ENCODE measurements around the gene TMEM245. TPM values are rescaled to one million over a fixed set of nuclear protein-coding genes. Genes with fewer than 3 reads are reported as not detected.

The TMEM245 gene
- polyA plus RNA-seq, 3 donors, result 6.9 to 11.3 (median 9.7) TPM

DNA sequence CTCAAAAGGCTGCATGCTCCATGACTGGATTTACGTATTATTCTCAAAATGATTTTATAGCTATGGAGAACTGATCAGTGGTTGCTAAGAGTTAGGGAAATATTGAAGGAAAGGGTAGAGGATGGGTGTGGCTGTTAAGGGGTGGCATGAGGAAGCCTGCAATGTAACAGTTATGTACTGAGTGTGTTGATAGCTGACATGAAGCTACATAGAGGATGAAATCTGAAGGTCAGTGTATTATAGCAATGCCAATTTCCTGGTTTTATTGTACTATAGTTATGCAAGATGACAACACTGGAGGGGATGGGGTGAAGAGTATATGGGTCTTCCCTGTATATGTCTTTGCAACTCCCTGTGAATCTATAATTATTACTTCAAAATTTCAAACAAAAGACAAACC, 51.0 kb downstream of the TMEM245 start:
- DNase-seq, result no peak
- no peak overlapping the region for H3K4me3 ChIP-seq (replicated peaks in 1 of 3; ENCODE audit: low read depth in 2 of 3, low read length in 3 of 3)
- no peak overlapping the region for H2AFZ ChIP-seq (ENCODE audit: insufficient read depth, low read depth, low read length, poor library complexity, severe bottlenecking)
- no peaks in the 10 kb centered on the region for H3K4me1 ChIP-seq (ENCODE audit: control insufficient read depth in 1 of 2, insufficient read depth in 2 of 2, low read length in 2 of 2)
- intact Hi-C loops (cut with micrococcal nuclease), result no loop called here
- Mint-ChIP-seq H3K27me3 (ENCODE audit: low read depth in 3 of 3) (no peaks in the 10 kb centered on the region), H3K36me3 (peaks cover 40 to 41% of the 10 kb centered on the region in 2 donors), H3K9me3 (no peaks in the 10 kb centered on the region), H3K27ac (no peak overlapping the region), H3K4me1 (no peaks in the 10 kb centered on the region), H3K4me3 (no peak overlapping the region)
- H3K36me3 ChIP-seq (replicated peaks in 1 of 2; ENCODE audit: control insufficient read depth in 1 of 2, insufficient read depth in 2 of 2, low read length in 2 of 2), result peaks cover 66 to 94% of the 10 kb centered on the region in 2 donors
- no peaks in the 10 kb centered on the region for H3K27me3 ChIP-seq (ENCODE audit: control insufficient read depth in 2 of 2, insufficient read depth in 2 of 2, low read length in 2 of 2)
- H4K20me1 ChIP-seq (ENCODE audit: insufficient read depth, low read length), result no peaks in the 10 kb centered on the region
- H3K27ac ChIP-seq (ENCODE audit: low read depth in 1 of 2, low read length in 2 of 2), result no peak overlapping the region
- 88% methylated on average over 1 of the region's 1 CpG for WGBS (ENCODE audit: insufficient coverage)
- H3K4me2 ChIP-seq (replicated peaks; ENCODE audit: extremely low read depth, low read length, poor library complexity, severe bottlenecking), result no peak overlapping the region
- no peaks in the 10 kb centered on the region for H3K9me3 ChIP-seq (replicated peaks in 1 of 2; ENCODE audit: control insufficient read depth in 1 of 2, insufficient read depth in 1 of 2, low read length in 2 of 2)
- TF ChIP-seq, protein P1, sequence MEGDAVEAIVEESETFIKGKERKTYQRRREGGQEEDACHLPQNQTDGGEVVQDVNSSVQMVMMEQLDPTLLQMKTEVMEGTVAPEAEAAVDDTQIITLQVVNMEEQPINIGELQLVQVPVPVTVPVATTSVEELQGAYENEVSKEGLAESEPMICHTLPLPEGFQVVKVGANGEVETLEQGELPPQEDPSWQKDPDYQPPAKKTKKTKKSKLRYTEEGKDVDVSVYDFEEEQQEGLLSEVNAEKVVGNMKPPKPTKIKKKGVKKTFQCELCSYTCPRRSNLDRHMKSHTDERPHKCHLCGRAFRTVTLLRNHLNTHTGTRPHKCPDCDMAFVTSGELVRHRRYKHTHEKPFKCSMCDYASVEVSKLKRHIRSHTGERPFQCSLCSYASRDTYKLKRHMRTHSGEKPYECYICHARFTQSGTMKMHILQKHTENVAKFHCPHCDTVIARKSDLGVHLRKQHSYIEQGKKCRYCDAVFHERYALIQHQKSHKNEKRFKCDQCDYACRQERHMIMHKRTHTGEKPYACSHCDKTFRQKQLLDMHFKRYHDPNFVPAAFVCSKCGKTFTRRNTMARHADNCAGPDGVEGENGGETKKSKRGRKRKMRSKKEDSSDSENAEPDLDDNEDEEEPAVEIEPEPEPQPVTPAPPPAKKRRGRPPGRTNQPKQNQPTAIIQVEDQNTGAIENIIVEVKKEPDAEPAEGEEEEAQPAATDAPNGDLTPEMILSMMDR (IDR thresholded peaks at IDR 0.05), result no peak
- H3K79me2 ChIP-seq (ENCODE audit: insufficient read depth, low read length), result no peaks in the 10 kb centered on the region
- no peak overlapping the region for H3K9ac ChIP-seq (ENCODE audit: insufficient read depth, low read length, poor library complexity, severe bottlenecking)

DNA sequence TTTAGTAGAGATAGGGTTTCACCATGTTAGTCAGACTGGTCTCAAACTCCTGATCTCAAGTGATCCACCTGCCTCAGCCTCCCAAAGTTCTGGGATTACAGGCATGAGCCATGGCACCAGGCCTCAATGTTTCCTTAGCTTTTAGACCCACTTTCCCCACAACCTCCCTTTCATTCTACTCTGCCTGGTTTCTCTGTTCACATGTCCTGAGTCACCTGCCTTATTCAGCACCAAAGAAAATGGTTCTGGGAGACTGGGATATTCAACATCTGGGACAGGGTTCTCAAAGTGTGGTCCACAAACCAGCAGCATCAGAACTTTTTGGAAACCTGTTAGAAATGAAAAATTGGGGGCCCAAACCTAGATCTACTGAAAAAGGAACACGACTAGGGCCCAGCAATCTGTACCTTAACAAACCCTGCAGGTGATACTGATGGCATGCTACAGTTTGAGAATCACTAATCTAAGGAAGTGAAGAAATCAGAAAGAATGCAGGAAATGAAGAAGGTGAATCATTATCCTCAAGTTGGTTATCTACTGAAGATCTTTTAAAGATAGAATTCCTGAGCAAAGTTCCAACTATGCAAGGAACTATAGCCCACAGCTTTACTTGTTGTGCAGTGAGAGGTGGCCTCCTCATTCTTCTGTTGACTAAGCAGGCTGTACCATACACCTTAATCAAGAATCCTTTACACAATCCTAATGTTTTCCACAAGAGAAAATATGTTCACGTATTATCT, 54.6 kb downstream of the TMEM245 start:
- intact Hi-C loops (cut with micrococcal nuclease), result no loop called here
- TF ChIP-seq, protein P1 (IDR thresholded peaks at IDR 0.05), result no peak
- Histone ChIP-seq H2AFZ (ENCODE audit: insufficient read depth, low read depth, low read length, poor library complexity, severe bottlenecking) (no peak overlapping the region), H3K79me2 (ENCODE audit: insufficient read depth, low read length) (no peaks in the 10 kb centered on the region), H4K20me1 (ENCODE audit: insufficient read depth, low read length) (no peaks in the 10 kb centered on the region), H3K4me2 (replicated peaks; ENCODE audit: extremely low read depth, low read length, poor library complexity, severe bottlenecking) (no peak overlapping the region), H3K27ac (ENCODE audit: low read depth in 1 of 2, low read length in 2 of 2) (no peak overlapping the region), H3K27me3 (ENCODE audit: control insufficient read depth in 2 of 2, insufficient read depth in 2 of 2, low read length in 2 of 2) (no peaks in the 10 kb centered on the region), H3K4me3 (replicated peaks in 1 of 3; ENCODE audit: low read depth in 2 of 3, low read length in 3 of 3) (no peak overlapping the region), H3K9ac (ENCODE audit: insufficient read depth, low read length, poor library complexity, severe bottlenecking) (no peak overlapping the region), H3K4me1 (ENCODE audit: control insufficient read depth in 1 of 2, insufficient read depth in 2 of 2, low read length in 2 of 2) (no peaks in the 10 kb centered on the region), H3K9me3 (replicated peaks in 1 of 2; ENCODE audit: control insufficient read depth in 1 of 2, insufficient read depth in 1 of 2, low read length in 2 of 2) (no peaks in the 10 kb centered on the region), H3K36me3 (replicated peaks in 1 of 2; ENCODE audit: control insufficient read depth in 1 of 2, insufficient read depth in 2 of 2, low read length in 2 of 2) (peaks cover 55 to 96% of the 10 kb centered on the region in 2 donors)
- WGBS (ENCODE audit: insufficient coverage), result 100% methylated on average over 1 of the region's 2 CpGs
- no peaks in the 10 kb centered on the region for H3K4me1 Mint-ChIP-seq
- no peaks in the 10 kb centered on the region for H3K27me3 Mint-ChIP-seq (ENCODE audit: low read depth in 3 of 3)
- no peak overlapping the region for H3K4me3 Mint-ChIP-seq
- peak overlapping the region in 1 of 7 donors; percentile 15 for H3K27ac Mint-ChIP-seq
- DNase-seq, result no peak
- peaks cover 43 to 55% of the 10 kb centered on the region in 2 donors for H3K36me3 Mint-ChIP-seq
- H3K9me3 Mint-ChIP-seq, result no peaks in the 10 kb centered on the region

Data from CD14-positive monocyte (primary cell).